GM19239 (cell line): Measurements from ENCODE around the gene ADNP.
"Not testable (repeated sequence)": the region's sequence is repeated elsewhere in the genome, so short reads cannot be mapped to it uniquely, and the experiment has no call there.

ENCODE experiments used
- DNase-seq: peaks from one replicate; pipeline ENCODE4 v3.0.0; 2011; ENCODE audit warnings: low spot score; ENCODE audit not compliant: insufficient read length
- FAIRE-seq: peaks from 2 replicates; lab custom pipeline; 2011; peaks lifted over from hg19 to GRCh38; lab: Jason Lieb, UNC

ADNP gene

DNA sequence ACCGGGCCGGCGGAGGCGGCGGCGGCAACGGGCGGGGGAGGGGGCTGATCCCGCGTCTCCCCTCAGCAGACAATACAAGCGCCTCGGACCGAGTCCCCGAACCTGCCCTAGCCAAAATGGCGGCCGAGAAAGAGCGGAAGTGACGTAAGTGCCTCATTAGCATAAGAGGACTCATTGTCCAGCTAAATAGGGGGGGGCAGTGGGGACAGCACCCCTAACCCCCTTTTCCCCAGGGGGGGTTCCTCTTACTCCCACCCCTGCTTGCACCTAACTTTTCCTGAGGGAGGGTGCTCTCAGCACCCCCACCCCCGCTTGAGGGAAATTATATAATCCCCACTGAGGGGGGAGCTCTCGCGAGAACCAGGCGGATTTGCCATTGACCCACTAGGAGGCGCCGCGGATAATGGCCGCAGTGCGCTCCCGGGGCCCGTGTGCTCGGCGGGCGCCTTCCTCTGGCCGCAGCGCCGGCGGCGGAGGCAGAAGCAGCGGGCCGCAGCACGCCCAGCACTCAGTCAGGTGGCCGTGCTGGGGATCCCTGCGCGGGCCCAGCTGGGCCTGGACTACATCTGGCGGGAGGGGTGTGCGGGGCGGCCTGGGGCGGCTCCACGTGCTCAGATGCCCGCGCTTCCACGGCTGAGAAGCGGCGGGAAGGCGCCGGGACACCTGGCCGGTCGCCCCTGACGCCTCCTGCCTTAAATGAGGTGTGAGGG, at the start of gene ADNP:
Gene ADNP (minus strand): TSS at position 132 of the 710 bp plus-strand sequence. CDS start 27,441 bp downstream, outside the sequence.
- FAIRE-seq (peak; percentile 76), DNase-seq (peak; percentile 66)

DNA sequence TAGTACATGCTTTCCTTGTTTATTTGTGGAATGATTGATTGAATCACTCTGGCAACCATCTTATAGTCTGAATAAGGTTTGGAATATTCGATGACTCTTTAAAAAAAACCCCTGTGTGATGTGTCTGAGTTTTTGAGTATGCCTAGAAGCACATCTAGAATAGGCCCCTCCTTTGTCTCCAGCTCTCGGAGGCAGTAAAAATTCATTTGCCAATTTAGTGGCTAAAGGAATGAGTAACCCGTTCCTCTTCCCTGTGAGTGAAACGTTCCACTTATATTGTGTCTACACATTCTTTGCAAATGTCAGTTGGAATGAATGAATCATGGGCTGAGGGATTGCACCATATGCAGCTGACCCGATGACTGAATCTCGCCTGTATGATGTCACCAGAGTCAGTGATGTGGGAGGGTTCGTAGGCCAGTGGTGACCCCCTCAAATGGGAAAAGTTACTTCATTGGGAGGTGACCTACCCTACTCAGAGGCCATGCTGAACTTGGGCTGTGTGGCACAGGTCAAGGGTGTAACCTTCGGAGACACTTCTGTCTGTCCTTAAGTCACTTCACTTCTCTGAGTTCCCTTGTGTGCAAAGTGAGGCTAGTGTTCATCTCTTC, 48.9 kb upstream of the ADNP start:
- no peak for DNase-seq
- FAIRE-seq = no peak

DNA sequence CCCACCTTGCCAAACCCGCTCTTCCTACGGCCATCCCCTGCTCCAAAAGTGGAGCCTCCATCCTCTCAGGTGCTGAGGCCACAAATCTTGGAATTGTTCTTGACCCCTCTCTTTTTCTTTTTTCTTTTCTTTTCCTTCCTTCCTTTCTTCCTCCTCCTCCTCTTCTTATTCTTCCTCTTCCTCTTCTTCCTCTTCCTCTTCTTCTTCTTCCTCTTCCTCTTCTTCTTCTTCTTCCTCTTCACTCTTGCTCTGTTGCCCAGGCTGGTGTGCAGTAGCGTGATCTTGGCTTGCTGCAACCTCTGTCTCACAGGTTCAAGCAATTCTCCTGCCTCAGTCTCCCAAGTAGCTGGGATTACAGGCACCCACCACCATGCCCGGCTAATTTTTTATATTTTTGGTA, 47.3 kb upstream of the ADNP start:
- DNase-seq, FAIRE-seq: not testable (repeated sequence)

DNA sequence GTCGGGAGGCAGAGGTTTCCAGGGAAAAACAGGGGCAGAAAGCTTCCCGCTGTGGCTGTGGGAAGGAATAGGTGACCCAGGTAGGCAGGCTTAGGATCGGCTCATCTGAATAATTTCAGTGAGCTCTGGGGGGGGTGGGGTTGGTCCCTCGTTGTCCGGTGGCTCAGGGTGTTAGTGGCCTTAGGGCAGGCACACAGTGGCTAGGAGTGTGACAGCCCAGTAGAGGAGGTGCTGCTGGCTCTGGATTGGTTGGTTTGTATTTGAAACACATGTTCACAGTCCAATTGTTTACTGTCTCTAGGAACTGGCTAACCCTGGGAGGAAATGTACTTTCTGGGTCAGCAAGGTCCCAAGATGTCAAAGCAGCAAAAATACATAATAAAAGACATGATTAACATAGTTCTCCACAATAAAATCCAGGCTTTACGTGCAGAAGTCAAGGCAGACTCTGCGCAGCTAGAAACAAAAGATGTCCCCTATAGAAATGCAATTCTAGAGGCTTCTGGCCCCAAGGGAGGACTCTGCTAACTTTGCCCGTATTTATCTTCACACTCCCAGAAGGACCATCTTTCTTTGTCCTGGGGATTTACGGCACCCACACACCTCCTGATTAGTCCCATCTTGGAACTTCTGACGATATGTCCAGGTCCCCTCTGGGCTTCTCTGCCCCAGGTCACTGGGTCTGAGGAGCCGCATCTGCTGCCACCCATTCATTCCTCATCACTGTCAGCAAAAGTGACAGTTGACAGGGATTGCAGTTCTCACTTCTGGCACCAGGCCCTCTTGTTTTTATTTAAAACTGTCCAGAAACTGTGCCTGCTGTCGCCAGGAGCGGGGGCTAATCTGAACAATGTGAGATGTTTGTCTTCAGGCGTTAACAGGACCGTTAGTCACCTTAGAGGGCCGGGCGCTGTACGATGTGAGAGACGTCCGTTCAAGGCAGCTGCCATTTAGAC, 46.1 kb upstream of the ADNP start:
- DNase-seq (no peak), FAIRE-seq (no peak)

DNA sequence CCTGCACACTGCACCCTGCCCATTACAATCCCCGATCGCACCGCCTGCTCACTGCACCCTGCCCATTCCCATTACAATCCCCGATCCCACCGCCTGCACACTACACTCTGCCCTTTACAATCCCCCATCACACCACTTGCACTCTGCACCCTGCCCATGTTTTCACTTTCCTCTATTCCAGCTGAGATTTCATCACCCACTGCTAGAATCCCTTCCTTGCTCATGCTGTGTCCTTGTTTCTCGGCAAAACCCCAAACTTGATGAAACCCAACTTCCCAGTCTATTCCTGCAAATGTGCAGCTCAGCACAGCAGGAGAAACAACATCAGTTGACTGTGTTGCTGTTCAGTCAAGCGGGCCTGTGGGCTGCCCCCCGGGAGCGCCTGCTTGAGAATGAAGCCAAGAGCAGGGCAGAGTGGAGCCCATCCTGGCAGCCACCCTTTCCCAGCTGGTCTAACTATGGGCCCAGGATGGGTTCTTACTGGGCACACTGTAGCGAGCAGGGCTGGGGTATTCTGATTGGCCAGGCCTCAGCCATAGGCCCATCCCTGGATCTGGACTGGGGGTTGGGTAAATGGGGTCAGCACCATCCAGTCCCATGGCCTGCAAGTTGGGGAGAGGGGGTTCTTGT, 44.6 kb upstream of the ADNP start:
- FAIRE-seq = no peak
- no peak for DNase-seq

DNA sequence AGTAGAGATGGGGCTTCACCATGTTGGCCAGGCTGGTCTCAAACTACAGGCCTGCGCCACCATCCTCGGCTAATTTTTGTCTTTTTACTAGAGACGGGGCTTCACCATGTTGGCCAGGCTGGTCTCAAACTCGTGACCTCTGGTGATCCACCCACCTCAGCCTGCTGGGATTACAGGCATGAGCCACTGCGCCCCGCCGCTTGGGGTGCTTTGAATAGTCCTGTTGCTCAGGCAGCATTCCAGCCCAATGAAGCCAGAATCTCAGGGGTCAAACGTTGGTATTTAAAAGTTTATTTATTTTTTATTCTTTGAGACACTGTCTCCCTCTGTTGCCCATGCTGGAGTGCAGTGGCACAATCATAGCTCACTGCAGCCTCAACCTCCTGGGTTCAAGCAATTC, 38.7 kb upstream of the ADNP start:
- no peak for DNase-seq

DNA sequence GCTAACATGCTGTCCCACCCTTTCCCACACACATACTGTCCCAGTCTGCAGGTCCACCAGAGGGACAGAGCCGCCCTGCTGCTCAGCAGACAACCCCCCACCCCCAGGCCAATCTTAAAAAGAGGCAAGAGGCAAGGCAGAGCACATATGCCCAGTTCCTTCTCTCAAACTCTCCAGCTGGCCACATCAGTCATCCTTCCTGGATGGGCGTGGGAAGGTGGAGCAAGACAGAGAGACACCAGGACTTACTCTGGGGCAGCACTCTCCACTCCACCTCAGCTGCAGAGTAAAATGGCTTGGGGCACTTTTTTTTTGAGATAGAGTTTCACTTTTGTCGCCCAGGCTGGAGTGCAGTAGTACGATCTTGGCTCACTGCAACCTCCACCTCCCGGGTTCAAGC, 38.2 kb upstream of the ADNP start:
- DNase-seq (no peak), FAIRE-seq (no peak)

More for the DNA sequence above, 38.7 kb upstream of the ADNP start:
- no peak for FAIRE-seq

DNA sequence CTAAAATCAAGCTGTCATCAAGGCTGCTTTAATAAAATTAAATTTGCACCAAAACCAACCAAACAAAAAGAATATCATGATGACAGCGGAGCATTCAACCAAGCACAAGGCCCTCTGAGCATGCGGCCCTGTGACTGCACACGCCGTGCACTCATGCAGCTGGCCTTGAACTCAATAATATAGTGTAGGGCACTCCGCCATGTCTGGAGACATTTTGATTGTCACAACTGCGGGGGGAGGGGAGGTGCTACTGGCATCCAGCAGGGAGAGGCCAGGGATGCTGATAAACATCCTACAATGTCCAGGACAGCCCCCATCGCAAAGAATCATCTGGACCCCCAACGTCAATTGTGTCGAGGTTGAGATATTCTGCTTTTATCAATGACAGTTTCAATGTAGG, 37.1 kb upstream of the ADNP start:
- DNase-seq (no peak), FAIRE-seq (no peak)

DNA sequence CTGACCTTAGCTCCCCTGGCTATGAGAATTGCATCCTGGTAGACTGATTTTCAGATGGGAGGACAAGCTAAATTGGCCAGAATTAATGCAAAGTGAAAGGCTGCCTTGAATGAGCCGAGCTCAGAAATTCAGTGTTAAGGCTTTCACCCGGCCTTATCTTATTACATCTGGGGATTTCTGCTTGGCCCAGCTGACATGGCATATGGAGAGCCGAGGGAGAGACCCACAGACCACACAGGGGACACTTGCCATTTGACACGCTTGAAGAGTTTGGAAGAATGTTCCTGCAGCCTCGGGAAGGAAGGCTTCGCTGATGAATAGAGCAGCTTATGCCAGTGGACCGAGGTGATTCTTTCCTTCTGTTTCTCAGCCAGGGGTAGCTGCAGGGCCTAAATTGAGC, 36.3 kb upstream of the ADNP start:
- FAIRE-seq (no peak), DNase-seq (no peak)

DNA sequence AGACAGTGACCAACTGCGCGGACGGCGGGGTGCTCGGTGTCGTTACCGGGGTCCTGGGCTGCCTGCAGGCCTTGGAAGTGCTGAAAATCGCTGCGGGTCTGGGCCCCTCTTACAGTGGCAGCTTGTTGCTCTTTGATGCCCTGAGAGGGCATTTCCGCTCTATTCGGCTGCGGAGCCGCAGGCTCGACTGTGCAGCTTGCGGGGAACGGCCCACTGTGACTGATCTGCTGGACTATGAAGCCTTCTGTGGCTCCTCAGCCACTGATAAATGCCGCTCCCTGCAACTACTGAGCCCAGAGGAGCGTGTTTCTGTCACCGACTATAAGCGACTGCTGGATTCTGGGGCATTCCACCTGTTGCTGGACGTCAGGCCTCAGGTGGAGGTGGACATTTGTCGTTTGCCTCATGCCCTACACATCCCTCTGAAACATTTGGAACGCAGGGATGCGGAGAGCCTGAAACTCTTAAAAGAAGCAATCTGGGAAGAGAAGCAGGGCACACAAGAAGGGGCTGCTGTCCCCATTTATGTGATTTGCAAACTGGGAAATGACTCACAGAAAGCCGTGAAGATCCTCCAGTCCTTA, 28.4 kb upstream of the ADNP start:
- DNase-seq (no peak), FAIRE-seq (no peak)

DNA sequence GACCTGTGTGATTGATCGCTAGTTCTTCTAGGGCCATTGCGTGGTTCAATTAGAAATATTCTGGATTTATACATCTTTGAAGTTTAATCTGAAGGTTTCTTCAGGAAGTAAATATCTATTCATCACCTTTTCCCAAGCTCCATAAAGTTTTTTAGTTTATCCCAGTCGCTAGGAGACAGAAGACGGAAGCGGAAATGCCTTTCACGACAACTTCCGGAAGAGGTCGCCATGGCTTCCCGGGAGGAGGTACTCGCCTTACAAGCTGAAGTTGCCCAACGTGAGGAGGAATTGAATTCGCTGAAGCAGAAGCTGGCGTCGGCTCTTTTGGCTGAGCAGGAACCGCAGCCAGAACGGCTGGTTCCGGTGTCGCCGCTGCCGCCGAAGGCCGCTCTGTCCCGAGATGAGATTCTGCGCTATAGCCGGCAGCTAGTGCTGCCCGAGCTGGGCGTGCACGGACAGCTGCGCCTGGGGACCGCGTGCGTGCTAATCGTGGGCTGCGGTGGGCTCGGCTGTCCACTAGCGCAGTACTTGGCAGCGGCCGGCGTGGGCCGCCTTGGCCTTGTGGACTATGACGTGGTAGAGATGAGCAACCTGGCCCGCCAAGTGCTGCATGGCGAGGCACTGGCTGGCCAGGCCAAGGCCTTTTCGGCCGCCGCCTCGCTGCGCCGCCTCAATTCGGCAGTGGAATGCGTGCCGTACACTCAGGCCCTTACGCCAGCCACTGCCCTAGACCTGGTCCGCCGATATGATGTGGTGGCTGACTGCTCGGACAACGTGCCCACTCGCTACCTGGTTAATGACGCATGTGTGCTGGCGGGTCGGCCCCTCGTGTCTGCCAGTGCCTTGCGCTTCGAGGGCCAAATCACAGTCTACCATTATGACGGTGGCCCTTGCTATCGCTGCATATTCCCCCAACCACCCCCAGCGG, 27.6 kb upstream of the ADNP start, which contains the start of gene MOCS3:
Gene MOCS3 (plus strand): TSS at position 204 of the 928 bp plus-strand sequence. CDS start 25 bp downstream, at position 229.
- FAIRE-seq = no peak

DNA sequence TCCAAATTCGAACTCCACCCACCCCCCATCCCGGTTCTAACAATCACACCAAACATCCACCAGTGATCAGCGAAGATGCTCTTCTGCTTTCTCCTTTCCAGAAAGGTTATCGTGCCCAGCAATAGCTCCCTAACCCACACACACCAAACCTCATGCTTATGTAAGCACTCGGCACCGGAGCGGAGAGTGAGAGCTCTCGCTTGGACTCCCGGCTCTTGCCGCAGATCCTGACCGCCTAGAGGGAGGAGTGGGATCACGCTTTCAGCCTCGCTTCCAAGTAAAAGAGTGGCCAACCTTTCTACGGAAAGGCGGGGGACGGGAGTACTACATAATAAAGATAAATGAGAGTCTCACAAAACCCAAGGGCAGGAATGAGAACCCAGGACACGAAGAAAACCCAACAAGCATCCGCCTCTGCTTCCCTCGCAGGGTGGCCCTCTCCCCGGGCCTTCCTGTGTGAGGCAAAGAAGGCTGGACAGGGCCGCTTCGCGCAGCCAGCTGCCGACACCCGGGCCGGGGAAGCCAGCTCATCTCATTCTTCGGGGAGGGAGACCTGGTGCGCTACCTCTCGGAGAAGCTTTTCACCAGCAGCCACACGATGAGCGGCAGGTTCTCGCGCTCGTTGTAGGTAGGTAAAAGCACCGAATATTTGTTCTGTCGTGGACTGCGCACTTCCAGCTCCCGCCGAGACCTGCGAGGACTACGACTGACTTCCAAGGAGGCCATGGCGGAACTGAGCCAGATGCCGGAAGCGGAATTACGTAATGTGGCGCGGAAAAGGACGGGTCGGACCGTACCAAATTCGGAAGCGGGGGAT, 26.8 kb upstream of the ADNP start, which contains the start of gene DPM1:
Gene DPM1 (minus strand): TSS at position 735 of the 817 bp plus-strand sequence. CDS start 9 bp downstream, at position 726.
- FAIRE-seq = peak; percentile 94
- peak; percentile 67 for DNase-seq

More for the DNA sequence above, 27.6 kb upstream of the ADNP start, which contains the start of gene MOCS3:
- peak; percentile 72 for DNase-seq

DNA sequence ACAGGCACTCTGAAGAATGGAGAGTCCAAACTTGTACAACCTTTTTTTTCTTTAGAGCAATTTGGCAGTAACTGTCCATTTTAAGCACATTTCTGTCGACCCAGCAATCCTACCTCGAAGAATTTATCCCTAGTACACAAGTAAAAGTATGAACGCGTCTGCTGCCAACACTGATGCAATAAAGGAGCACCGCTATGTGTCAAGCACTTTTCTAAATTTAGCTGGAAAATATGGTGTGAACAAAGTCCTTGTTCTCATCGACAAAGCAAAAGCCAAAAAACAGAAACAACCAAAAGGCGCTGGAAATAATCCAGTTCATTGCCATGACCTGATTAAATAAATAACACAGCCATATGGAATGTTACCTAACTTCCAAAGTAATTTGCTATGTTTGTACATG, 26.0 kb upstream of the ADNP start:
- DNase-seq (no peak), FAIRE-seq (no peak)

DNA sequence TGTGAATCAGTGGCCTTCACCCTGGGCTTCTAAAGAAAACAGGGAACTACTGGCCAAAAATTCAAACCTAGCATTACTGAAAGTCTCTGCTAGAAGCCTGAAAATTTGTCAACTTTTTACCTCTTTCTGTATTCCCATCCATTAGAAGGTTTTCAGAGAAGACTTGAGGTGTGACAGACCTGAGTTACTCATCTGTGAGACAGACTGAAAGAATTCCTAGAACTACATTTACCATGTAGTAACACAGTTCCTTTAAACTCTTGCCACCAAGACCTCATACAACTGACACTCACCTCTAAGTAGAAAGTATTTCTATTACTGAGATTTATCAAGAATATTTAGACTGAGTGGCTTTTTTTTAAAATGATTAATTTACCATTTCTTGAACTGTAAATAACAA, 22.6 kb upstream of the ADNP start:
- no peak for DNase-seq
- FAIRE-seq = no peak

DNA sequence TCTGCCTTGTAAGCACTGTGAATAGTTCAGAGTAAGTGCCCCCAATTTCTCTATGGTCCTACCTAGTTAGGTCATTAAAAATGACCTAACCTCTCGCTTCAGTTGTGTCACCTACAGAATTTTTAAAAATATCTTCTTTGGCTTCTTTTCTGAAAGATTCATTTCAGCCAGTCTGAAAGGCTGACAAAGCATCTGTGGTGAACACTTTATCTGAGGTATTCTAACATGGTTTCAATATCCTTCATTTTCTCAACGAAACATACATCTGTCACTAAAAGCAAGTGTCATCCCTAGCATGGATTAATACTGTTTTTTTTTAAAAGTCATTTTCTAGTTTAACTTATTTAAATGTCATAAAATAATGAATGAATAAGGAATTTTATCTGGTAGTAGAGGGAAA, 22.0 kb upstream of the ADNP start:
- FAIRE-seq (no peak), DNase-seq (no peak)

DNA sequence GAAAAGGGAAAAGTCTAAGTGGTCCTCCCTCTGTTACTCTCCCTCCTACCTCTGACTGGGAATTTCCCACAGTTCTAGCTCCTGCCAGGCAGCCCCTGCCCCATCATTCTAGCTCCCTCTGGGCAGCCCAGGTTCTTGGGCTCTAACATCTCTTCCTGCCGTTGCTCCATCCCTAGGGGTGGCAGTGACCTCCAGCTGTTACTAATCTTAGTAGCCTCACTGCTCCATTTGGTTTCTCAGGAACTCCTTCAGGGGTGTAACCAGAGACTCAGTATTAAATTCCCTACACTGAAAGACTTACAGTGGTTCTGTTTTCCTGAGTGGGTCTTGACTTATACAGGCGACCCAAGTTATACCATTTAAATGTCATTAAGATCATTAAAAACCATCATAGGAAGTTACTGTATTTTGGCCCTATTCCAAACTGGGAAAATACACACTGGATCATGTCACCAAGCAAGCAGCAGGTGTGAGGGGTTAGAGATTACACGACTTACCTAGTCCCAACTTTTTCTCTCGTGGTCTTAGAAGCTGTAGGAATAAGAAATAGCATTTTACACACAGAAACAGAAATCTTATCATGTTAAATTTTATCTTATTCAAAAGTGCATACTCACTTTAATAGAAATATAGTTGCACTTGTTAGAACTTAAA, 17.0 kb upstream of the ADNP start:
- FAIRE-seq (no peak), DNase-seq (no peak)

DNA sequence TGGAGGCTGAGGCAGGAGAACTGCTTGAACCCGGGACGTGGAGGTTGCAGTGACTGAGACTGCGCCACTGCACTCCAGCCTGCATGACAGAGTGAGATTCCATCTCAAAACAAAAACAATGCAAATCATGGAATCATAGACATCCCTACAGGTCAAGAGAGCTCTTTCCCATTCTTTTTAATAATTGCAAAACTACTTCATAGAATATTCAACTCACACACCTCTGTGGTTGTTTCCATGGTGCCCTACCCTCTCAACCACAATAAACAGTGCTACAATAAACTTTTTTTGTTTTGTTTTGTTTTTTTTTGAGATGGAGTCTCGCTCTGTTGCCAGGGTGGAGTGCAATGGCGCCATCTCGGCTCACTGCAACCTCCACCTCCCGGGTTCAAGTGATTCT, 11.8 kb upstream of the ADNP start:
- DNase-seq (no peak), FAIRE-seq (no peak)
